Neural crest cell (in vitro differentiated cells): Measurements from ENCODE around the gene ZNF804A. TPM values are rescaled to one million over a fixed set of nuclear protein-coding genes. Genes with fewer than 3 reads are reported as not detected.

ENCODE experiments used
- DNase-seq: peaks from one replicate; pipeline ENCODE4 v3.0.0; 2021; ENCODE audit warnings: low read depth, mixed read lengths, low spot score
- H3K27ac Mint-ChIP-seq: one replicate; pipeline ENCODE4 v1.8.0; 2021; ENCODE audit warnings: mild to moderate bottlenecking, mixed read lengths; ENCODE audit not compliant: unreplicated experiment
- H3K27me3 Mint-ChIP-seq: 2 replicates; pipeline ENCODE4 v1.8.0; 2021; ENCODE audit warnings: low read depth, mild to moderate bottlenecking, mixed read lengths
- H3K36me3 Mint-ChIP-seq: 2 replicates; pipeline ENCODE4 v1.8.0; 2021; ENCODE audit warnings: low read depth, mild to moderate bottlenecking, mixed read lengths
- H3K4me1 Mint-ChIP-seq: 2 replicates; pipeline ENCODE4 v1.8.0; 2021; ENCODE audit warnings: mixed read lengths
- H3K4me3 Mint-ChIP-seq: one replicate; pipeline ENCODE4 v1.8.0; 2021; ENCODE audit warnings: mild to moderate bottlenecking, mixed read lengths
- H3K9me3 Mint-ChIP-seq: 2 replicates; pipeline ENCODE4 v1.8.0; 2021; ENCODE audit warnings: mixed read lengths
- CTCF ChIP-seq: fragments of 200-600 bp; sonication (generic); conservative IDR thresholded peaks from 2 replicates; pipeline ENCODE4 v1.5.0; 2021; ENCODE audit warnings: antibody characterized with exemption, mild to moderate bottlenecking
- total RNA-seq: library from RNA; stranded (reverse); gene quantifications from 2 replicates; pipeline ENCODE4 v1.2.1, GENCODE V29; 2021

Gene ZNF804A
- total RNA-seq, 1 donor from 2014 or later: 0.47 TPM

GRCh38 chr2:184904991-184905390 lies 306.7 kb downstream of the ZNF804A start:
- no peaks in the 10 kb centered on the region for H3K36me3 Mint-ChIP-seq
- H3K27me3 Mint-ChIP-seq: no peaks in the 10 kb centered on the region
- peaks cover 4% of the 10 kb centered on the region for H3K4me1 Mint-ChIP-seq
- no peak overlapping the region for H3K27ac Mint-ChIP-seq
- DNase-seq: no peak
- TF ChIP-seq CTCF: no peak
- H3K4me3 Mint-ChIP-seq: no peak overlapping the region
- H3K9me3 Mint-ChIP-seq: no peaks in the 10 kb centered on the region

GRCh38 chr2:184906160-184906559 lies 307.8 kb downstream of the ZNF804A start:
- Mint-ChIP-seq H3K27ac (no peak overlapping the region), H3K4me1 (peaks cover 4% of the 10 kb centered on the region), H3K36me3 (no peaks in the 10 kb centered on the region), H3K27me3 (no peaks in the 10 kb centered on the region), H3K4me3 (no peak overlapping the region), H3K9me3 (no peaks in the 10 kb centered on the region)
- DNase-seq: no peak
- TF ChIP-seq CTCF: no peak

- no peaks in the 10 kb centered on the region for H3K9me3 Mint-ChIP-seq
- peaks cover 4% of the 10 kb centered on the region for H3K4me1 Mint-ChIP-seq
- H3K4me3 Mint-ChIP-seq: no peak overlapping the region
- no peaks in the 10 kb centered on the region for H3K36me3 Mint-ChIP-seq
- no peak overlapping the region for H3K27ac Mint-ChIP-seq
- no peaks in the 10 kb centered on the region for H3K27me3 Mint-ChIP-seq
- no peak for DNase-seq
- TF ChIP-seq CTCF: no peak
Measured at GRCh38 chr2:184906709-184907108, 308.4 kb downstream of the ZNF804A start.

- H3K9me3 Mint-ChIP-seq: no peaks in the 10 kb centered on the region
- H3K27me3 Mint-ChIP-seq: no peaks in the 10 kb centered on the region
- H3K4me1 Mint-ChIP-seq: peaks cover 4% of the 10 kb centered on the region
- no peak overlapping the region for H3K27ac Mint-ChIP-seq
- TF ChIP-seq CTCF: no peak
- H3K36me3 Mint-ChIP-seq: no peaks in the 10 kb centered on the region
- no peak overlapping the region for H3K4me3 Mint-ChIP-seq
- no peak for DNase-seq
Measured at GRCh38 chr2:184908966-184909365, 310.6 kb downstream of the ZNF804A start.

- H3K27ac Mint-ChIP-seq: no peak overlapping the region
- TF ChIP-seq CTCF: no peak
Measured at GRCh38 chr2:184920451-184920965, 322.2 kb downstream of the ZNF804A start.

More at GRCh38 chr2:184920451-184920965, 322.2 kb downstream of the ZNF804A start:
- no peaks in the 10 kb centered on the region for H3K27me3 Mint-ChIP-seq
- peaks cover 3% of the 10 kb centered on the region for H3K9me3 Mint-ChIP-seq
- H3K36me3 Mint-ChIP-seq: peaks cover 3% of the 10 kb centered on the region
- no peak for DNase-seq
- H3K4me1 Mint-ChIP-seq: no peaks in the 10 kb centered on the region
- no peak overlapping the region for H3K4me3 Mint-ChIP-seq
